HG03521 (cell line): ENCODE data around the gene THOC6.
"Not testable (repeated sequence)": the region's sequence is repeated elsewhere in the genome, so short reads cannot be mapped to it uniquely, and the experiment has no call there.

ENCODE experiments used
- ATAC-seq: cut with Tn5 transposase; IDR thresholded peaks from one replicate; pipeline ENCODE4 v1.9.1; 2021; ENCODE audit warnings: mild to moderate bottlenecking, moderate library complexity; ENCODE audit not compliant: unreplicated experiment

THOC6 gene

GRCh38 chr16:3052571-3053329 is 28.9 kb downstream of the THOC6 start:
- ATAC-seq = not testable (repeated sequence)

- ATAC-seq = not testable (repeated sequence)
Measured at GRCh38 chr16:3053330-3053710, 29.5 kb downstream of the THOC6 start.

- ATAC-seq = no peak
Measured at GRCh38 chr16:3054965-3055733, 31.3 kb downstream of the THOC6 start.

- ATAC-seq = not testable (repeated sequence)
Measured at GRCh38 chr16:3055734-3056115, 31.9 kb downstream of the THOC6 start.

- ATAC-seq = no peak
Measured at GRCh38 chr16:3056336-3057180, 32.7 kb downstream of the THOC6 start.

GRCh38 chr16:3057181-3058138 is 33.6 kb downstream of the THOC6 start:
- no peak for ATAC-seq

- ATAC-seq = peak; percentile 17
Measured at GRCh38 chr16:3058139-3059030, 34.5 kb downstream of the THOC6 start.

- ATAC-seq = peak; percentile 70
Measured at GRCh38 chr16:3059041-3059722, 35.3 kb downstream of the THOC6 start.

GRCh38 chr16:3059723-3060242 is 35.9 kb downstream of the THOC6 start:
- peak; percentile 2 for ATAC-seq

- no peak for ATAC-seq
Measured at GRCh38 chr16:3060339-3061127, 36.7 kb downstream of the THOC6 start.

- no peak for ATAC-seq
Measured at GRCh38 chr16:3062553-3062952, 38.7 kb downstream of the THOC6 start.

GRCh38 chr16:3063625-3064386 is 40.0 kb downstream of the THOC6 start:
- no peak for ATAC-seq

GRCh38 chr16:3065069-3065741 is 41.4 kb downstream of the THOC6 start, which contains the start of gene IL32:
TSS of gene IL32 (plus strand) at chr16:3065640. CDS start at chr16:3065812, 172 bp downstream.
- no peak for ATAC-seq

- ATAC-seq = no peak
Measured at GRCh38 chr16:3065742-3066439, 42.1 kb downstream of the THOC6 start.

GRCh38 chr16:3066440-3066748 is 42.6 kb downstream of the THOC6 start:
- ATAC-seq = no peak

- no peak for ATAC-seq
Measured at GRCh38 chr16:3068487-3068886, 44.7 kb downstream of the THOC6 start.
